ENCODE results near the gene LTB. TPM values are rescaled to one million over a fixed set of nuclear protein-coding genes. Genes with fewer than 3 reads are reported as not detected.
A peak's percentile ranks its signal among the peaks of the same experiment; 100 is the strongest.

LTB gene
- total RNA-seq, 4 donors from 2014 or later, result 0.57 TPM; not detected in 3

DNA sequence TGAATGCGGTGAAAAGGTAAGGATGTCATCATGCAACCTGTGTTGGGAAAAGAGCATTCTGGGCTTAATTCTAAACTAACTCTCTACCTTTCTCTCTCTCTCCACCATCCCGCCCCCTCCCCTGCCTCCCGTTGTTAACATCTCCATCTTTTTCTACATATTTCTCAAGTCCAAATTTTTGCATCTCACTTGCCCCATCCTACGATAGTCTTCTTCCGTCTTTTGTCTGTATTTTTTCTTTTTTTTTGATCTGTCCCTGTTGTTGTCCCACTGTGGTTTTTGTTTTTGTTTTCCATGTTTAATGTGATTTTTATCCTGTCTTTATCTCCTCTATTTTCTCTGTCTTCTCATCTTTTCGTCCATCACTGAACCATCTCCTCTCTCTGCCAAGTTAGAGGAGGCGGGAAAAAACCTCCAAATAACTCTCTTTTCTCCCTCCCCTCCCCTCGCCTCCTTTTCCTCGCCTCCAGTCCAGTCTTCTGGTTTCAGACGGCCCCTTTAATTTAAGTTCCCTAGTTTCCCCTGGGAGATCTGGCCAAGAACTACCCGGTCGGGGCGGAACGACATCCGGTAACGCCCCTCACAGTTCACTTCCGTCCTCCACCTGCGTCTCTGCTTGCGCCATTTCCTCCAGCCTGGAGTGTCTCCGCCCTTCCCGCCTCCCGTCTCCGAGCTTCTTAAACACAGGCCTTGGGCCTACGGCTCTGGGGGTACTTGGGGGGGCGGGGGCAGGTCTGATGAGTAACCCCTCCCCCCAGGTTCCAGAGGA is 35.1 kb downstream of the LTB start, which contains the start of gene NFKBIL1:
TSS of gene NFKBIL1 (plus strand) at position 651 of the 769 bp plus-strand sequence. CDS start at position 738, 87 bp downstream.
- Histone ChIP-seq H3K27me3 (no peaks in the 10 kb centered on the region), H3K9me3 (no peaks in the 10 kb centered on the region), H3K27ac (peak within 1 kb of the TSS; percentile 80 to 89 (median 86)), H3K4me3 (peak within 1 kb of the TSS; percentile 51 to 57), H3K4me1 (peaks cover 4 to 56% (median 18%) of the 10 kb centered on the region in 3 donors), H3K36me3 (peaks cover 0 to 34% of the 10 kb centered on the region in 2 donors)
- peak; percentile 97 for ATAC-seq
- TF ChIP-seq POLR2AphosphoS5 (IDR thresholded peaks at IDR 0.05) (peak; percentile 82), EP300 (IDR thresholded peaks at IDR 0.05) (no peak)
- TF ChIP-seq, protein P1, sequence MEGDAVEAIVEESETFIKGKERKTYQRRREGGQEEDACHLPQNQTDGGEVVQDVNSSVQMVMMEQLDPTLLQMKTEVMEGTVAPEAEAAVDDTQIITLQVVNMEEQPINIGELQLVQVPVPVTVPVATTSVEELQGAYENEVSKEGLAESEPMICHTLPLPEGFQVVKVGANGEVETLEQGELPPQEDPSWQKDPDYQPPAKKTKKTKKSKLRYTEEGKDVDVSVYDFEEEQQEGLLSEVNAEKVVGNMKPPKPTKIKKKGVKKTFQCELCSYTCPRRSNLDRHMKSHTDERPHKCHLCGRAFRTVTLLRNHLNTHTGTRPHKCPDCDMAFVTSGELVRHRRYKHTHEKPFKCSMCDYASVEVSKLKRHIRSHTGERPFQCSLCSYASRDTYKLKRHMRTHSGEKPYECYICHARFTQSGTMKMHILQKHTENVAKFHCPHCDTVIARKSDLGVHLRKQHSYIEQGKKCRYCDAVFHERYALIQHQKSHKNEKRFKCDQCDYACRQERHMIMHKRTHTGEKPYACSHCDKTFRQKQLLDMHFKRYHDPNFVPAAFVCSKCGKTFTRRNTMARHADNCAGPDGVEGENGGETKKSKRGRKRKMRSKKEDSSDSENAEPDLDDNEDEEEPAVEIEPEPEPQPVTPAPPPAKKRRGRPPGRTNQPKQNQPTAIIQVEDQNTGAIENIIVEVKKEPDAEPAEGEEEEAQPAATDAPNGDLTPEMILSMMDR (IDR thresholded peaks at IDR 0.05), result peak in 1 of 4 experiments; percentile 15
- WGBS, 2 donors (ENCODE audit: low coverage in 1 of 2), result 0% methylated on average over 11 to 24 of the region's 25 CpGs

DNA sequence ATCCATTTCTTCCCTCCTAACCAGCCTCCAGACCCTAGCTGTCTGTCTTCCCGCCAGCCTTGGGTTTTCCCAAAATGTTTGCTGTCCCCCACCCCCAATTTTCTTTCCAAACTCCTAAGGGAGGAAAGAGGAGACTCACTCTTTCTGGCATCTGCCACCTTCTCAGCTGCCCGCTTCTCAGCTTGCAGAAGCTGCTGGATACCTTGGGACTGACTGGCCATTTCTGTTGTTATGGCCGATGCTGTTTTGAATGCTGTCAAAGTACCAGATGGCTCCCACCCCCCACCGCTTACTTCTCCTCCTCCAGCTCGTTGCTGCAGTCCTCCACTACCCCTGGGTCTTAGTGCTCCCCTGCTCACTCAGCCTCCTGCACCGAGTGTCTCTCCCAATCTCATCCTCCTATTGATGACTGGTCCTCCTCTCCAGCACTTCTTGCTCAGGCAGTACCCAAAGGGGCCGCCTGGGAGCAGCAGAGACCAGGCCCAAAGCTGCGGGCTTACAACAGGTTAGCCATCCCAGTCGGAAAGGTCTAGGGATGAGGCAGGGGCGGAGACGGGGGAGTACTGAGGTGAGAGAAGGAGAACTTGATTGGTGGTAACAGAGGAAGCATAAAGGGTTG is 35.8 kb downstream of the LTB start, which contains the start of gene ATP6V1G2:
TSS of gene ATP6V1G2 (minus strand) at position 270 of the 619 bp plus-strand sequence. CDS start at position 221, 49 bp downstream.
- TF ChIP-seq POLR2A (IDR thresholded peaks at IDR 0.05) (no peak), EP300 (IDR thresholded peaks at IDR 0.05) (no peak), POLR2AphosphoS5 (IDR thresholded peaks at IDR 0.05) (no peak)
- TF ChIP-seq, protein P1 (IDR thresholded peaks at IDR 0.05), result peak; percentile 89 to 100 (median 95)
- H3K4me3 ChIP-seq, result peak within 1 kb of the TSS; percentile 51 to 57
- H3K4me1 ChIP-seq, result peaks cover 4 to 53% (median 18%) of the 10 kb centered on the region in 3 donors
- H3K27ac ChIP-seq, result peak within 1 kb of the TSS; percentile 80 to 89 (median 86)
- H3K36me3 ChIP-seq, result peaks cover 0 to 27% of the 10 kb centered on the region in 2 donors
- 13% methylated on average over 4 to 6 of the region's 11 CpGs for WGBS, 2 donors (ENCODE audit: low coverage in 1 of 2)
- H3K27me3 ChIP-seq, result no peaks in the 10 kb centered on the region
- H3K9me3 ChIP-seq, result no peaks in the 10 kb centered on the region
- peak; percentile 73 for ATAC-seq

- 61 to 82% methylated on average over 3 to 7 of the region's 7 CpGs for WGBS, 2 donors (ENCODE audit: low coverage in 1 of 2)
- peaks cover 4 to 54% (median 21%) of the 10 kb centered on the region in 3 donors for H3K4me1 ChIP-seq
- H3K36me3 ChIP-seq, result peaks cover 0 to 17% of the 10 kb centered on the region in 2 donors
- no peak for ATAC-seq
- no peak overlapping the region for H3K4me3 ChIP-seq
- H3K27ac ChIP-seq, result no peak overlapping the region
- TF ChIP-seq POLR2AphosphoS5 (IDR thresholded peaks at IDR 0.05), result no peak
- TF ChIP-seq POLR2A (IDR thresholded peaks at IDR 0.05), result no peak
- TF ChIP-seq EP300 (IDR thresholded peaks at IDR 0.05), result no peak
- TF ChIP-seq, protein P1 (IDR thresholded peaks at IDR 0.05), result no peak
- H3K27me3 ChIP-seq, result no peaks in the 10 kb centered on the region
- H3K9me3 ChIP-seq, result no peaks in the 10 kb centered on the region
Measured at GRCh38 chr6:31545291-31545690, 36.9 kb downstream of the LTB start.

DNA sequence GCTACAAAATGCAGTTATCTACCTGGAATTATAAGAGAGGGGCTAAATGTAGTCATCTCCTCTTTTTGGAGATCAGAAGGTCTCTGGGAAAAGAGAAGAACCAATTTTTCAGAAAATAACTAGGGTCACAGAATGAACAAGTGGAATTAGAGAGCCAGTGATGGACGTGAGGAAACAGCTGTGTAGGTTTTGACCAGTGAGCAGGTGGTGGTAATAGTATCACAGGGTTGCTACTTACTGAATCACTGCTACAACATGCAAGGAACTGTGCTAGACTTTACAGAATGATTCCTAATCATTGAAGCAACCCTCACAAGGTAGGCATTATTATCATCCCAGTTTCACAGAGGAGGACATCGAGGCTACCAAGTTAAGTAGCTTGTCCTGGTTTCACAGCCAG is 37.5 kb downstream of the LTB start:
- H3K27ac ChIP-seq, result no peak overlapping the region
- 56 to 69% methylated on average over 2 of the region's 2 CpGs for WGBS, 2 donors (ENCODE audit: low coverage in 1 of 2)
- TF ChIP-seq POLR2AphosphoS5 (IDR thresholded peaks at IDR 0.05) (no peak), EP300 (IDR thresholded peaks at IDR 0.05) (no peak), POLR2A (IDR thresholded peaks at IDR 0.05) (no peak)
- TF ChIP-seq, protein P1 (IDR thresholded peaks at IDR 0.05), result no peak
- no peaks in the 10 kb centered on the region for H3K9me3 ChIP-seq
- H3K4me1 ChIP-seq, result peaks cover 6 to 57% (median 27%) of the 10 kb centered on the region in 3 donors
- no peak for ATAC-seq
- no peaks in the 10 kb centered on the region for H3K27me3 ChIP-seq
- H3K36me3 ChIP-seq, result peaks cover 0 to 17% of the 10 kb centered on the region in 2 donors
- no peak overlapping the region for H3K4me3 ChIP-seq
